HG03558 (cell line): ENCODE data around the gene CFHR5.
"Not testable (repeated sequence)": the region's sequence is repeated elsewhere in the genome, so short reads cannot be mapped to it uniquely, and the experiment has no call there.

Experiments
- ATAC-seq: cut with Tn5 transposase; IDR thresholded peaks from one replicate; pipeline ENCODE4 v1.9.1; 2021; ENCODE audit warnings: moderate number of reproducible peaks; ENCODE audit not compliant: unreplicated experiment; ENCODE audit errors: extremely low read depth

The CFHR5 gene

DNA sequence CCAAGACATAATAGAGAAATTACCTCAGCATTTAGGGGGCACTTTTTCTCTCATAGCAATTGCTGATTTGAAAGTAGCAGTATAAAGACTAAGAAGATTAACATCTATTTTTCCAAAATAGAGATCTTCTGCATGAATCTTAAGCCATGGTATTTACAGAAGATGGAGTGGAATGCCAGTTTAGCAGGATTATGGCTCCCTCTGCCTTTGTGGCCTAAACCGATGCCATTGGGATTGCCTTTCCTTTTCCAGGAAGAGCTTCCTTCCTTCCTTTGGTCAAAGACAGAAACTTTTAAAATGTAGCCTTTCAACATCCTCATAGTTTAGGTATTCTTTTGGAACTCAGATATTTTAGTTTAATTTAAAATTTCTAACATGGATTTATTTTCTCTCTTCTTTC is 39.4 kb downstream of the CFHR5 start:
- no peak for ATAC-seq

DNA sequence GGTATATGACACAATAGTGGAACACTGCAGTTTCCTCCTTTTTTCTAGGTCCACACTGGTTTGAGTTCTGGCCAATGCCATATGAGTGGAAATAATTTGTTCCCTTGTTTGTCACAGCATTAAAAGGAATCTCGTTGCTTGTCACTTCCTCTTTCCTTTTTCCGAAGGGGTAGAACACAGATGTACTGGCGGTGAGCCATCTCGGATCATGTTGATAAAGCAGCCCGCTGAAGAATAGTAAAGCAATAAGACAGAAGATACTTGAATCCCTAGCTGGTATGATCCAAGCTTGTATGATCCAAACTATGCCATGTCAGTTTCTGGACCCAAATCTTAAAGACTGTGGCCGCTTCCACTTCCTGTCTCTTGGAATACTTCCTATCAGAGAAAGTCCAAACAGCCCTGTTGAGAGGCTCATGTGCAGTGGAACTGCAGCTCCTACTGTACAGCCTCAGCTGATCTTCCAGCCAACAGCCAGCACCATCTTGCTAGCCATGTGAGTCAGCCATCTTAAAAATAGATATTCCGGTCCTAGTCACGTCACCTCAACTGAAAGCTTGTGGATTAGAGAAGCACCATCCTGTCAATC is 40.3 kb downstream of the CFHR5 start:
- no peak for ATAC-seq

DNA sequence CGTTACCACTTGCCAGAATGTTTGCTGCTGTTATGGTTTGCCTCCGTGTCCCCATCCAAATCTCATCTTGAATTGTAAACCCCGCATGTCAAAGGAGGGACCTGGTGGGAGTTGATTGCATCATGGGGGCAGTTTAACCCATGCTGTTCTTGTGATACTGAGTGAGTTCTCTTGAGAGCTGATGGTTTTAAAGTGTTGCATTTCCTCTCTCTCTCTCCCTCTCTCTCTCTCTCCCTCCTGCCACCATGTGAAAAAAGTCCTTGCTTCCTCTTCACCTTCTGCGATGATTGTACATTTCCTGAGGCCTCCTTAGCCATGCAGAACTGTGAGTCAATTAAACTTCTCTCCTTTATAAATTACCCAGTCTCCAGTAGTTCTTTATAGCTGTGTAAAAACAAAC is 44.4 kb downstream of the CFHR5 start:
- ATAC-seq: no peak

DNA sequence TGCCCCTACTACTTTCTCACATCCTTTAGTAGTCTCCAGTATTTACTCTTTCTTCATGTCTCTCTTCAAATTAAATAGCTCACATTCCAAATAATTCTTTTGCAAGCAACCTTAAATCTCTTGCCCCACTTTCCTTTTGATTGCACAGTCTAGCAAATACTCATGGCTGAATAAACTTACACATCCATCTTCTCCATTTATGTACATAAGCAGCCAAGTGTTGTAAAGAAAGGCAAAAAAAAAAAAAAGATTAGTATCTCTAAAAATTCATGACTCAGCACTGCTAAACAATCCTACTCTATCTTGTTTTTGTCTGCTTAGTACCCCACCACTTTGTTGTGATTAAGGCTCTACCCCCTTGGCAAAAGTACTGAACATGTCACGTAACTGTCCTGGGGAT is 47.1 kb downstream of the CFHR5 start:
- no peak for ATAC-seq

DNA sequence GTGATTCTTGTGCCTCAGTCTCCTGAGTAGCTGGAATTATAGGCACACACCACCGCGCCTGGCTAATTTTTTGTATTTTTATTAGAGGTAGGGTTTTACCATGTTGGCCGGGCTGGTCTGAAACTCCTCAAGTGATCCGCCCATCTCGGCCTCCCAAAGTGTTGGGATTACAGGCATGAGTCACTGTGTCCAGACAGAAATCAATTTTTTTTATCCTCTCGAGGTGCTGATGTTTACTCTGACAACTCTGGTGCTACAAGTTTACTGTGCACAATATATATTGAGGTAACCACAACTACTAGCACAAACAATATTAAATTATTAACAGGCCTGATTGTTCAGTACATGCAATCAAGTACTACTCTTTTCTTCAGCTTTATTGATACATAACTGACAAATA is 50.0 kb downstream of the CFHR5 start:
- ATAC-seq: no peak

DNA sequence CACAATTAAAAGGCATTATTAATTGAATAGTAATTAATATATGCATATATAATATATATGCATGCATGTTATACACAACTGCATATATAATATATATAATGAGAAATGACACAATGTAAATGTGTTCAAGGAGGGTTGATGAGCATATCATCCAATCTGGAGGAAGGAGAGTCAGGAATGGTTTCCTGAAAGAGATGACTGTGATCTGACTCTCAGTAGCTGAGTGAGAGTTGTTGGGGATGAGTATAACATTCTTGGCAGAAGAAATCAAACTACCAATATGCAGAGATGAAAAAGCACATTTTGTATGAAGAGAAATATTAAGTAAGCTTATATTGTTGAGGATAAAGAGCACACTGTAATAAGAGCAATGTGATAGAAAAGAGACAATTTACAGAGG is 52.4 kb downstream of the CFHR5 start:
- ATAC-seq: no peak

DNA sequence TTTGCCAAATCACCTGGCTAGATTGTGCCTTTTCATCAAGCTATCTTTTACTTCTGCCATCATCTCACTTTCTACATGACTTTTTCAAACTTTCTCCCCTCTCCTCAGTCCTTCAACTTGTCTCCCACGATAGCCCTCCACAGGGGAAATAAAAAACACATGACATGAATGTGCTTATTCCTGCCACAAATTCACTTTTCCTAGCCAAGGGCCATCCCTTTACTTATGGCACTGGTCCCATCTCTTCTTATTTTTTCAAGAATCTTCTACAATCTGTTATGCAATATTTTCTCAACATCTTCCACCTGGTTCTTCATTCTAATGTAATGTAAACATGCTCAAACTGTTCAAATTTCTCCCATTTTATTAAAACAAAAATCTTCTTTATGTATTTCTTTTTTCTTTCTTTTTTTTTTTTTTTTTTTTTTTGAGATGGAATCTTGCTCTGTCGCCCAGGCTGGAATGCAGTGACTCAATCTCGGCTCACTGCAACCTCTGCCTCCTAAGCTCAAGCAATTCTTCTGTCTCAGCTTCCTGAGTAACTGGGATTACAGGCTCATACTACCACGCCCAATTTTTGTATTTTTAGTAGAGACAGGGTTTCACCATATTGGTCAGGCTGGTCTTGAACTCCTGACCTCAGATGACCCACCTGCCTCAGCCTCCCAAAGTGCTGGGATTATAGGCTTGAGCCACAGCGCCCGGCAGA is 57.4 kb downstream of the CFHR5 start:
- ATAC-seq: not testable (repeated sequence)

DNA sequence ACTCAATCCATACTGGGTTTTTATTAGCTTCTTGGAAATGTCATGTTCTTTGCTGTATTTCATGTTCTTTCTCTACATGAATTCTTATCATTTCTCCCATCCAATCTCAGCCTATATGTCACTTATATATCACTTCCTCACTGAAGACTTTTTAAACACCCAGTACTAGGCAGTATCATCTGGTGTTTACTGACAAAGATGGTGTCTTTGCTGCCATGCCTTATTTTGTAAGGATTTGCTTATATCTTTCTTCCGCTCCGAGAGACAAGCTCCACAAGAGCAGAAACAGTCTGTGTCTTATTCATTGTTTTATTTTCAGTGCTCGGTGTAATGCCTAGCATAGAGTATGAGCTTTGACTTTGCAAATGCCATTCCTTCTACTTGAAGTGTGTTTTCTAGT is 59.5 kb downstream of the CFHR5 start:
- ATAC-seq: no peak

DNA sequence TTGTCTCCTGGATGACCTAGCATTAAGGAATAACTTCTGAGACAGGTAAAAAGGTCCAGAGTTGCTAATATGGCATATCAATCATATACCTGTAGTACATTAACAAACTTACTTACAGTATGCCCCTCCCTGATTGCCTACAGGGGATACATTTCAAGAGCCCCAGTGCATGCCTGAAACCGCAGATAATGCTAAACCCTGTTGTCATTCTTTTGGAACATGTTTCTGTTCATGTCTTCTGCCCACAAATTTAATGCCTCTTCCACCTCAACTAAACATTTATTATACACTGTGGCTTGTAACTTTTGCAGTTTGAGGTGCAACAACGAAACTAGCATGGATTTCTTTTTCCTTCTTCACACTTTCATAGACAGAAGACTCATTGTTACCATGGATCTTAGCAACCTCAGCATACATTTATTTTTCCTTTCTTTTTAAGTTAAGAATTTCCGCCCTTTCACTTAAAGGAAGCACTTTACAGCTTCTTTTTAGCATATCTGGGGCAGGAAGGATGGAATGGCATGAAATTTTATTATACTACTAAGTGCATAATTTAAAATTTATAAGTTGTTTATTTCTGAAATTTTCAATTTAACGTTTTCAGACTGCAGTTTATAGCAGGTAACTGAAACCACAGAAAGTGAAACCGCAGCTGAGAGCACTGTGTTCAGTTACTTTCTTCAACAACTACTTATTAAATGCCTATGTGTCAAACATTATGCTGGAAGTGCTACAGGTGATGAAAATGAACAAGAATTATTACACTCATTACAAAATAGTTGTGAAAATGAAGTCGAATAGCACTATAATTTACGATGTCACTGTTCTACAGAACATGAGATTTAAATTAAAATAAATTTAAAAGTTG is 64.4 kb downstream of the CFHR5 start:
- no peak for ATAC-seq

DNA sequence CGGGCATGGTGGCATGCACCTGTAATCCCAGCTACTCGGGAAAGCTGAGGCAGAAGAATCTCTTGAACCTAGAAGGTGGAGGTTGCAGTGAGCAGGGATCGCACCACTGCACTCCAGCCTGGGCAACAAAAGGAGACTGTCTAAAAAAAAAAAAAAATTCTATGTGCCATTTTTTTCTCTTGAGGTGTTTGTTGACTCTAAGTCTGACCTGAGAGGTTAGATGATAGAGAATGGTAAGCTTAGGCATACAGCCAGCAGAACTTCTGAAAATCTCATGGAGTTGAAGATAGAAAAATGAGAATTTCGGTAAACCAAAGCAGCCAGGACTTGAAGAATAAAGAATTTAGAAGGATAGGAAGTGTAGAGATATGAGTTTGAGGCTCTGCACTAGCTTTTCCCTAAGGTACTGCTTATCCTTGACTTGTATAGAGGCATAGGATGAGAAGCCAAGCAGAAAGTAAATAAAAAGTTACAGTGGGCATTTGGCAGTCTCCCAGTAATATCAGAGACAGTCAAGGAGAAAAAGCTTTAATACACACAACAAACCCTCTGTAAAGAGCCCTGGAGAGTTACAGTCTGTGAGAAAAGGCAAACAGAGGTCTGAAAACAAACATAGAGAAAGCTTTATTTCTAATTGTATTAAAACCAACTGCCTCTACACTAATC is 65.5 kb downstream of the CFHR5 start:
- no peak for ATAC-seq

DNA sequence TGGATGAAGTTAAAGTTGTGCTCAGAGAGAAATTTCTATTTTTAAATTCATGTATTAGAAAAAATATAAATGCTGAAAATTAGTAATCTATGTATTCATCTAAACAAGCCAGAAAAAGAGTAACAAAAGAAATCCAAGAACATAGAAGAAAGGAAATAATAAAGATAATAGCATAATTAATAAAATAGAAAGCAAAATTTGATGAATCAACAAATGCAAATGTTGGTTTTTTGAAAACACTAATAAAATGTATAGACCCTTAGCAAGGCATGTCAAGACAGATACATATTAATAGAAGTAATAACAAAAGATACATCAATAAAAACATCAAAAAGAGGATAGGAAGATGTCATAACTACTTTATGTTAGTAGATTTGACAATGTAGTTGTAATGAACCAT is 71.7 kb downstream of the CFHR5 start:
- ATAC-seq: no peak
